GM23248 (cell line): Measurements from ENCODE around the gene VANGL1. TPM values are rescaled to one million over a fixed set of nuclear protein-coding genes. Genes with fewer than 3 reads are reported as not detected.

ENCODE experiments used
- DNase-seq: peaks from one replicate; pipeline ENCODE4 v3.0.0-alpha.2; 2015
- H2AFZ ChIP-seq: fragments of 200-600 bp; sonication (generic); 2 replicates; pipeline ENCODE4 v1.6.1; 2016; ENCODE audit warnings: antibody characterized with exemption
- H3F3A ChIP-seq: fragments of 200-600 bp; sonication (generic); 2 replicates; pipeline ENCODE4 v1.6.1; 2016; ENCODE audit warnings: mild to moderate bottlenecking, antibody characterized with exemption, mixed run types; ENCODE audit not compliant: insufficient read depth
- H3K27ac ChIP-seq: fragments of 200-600 bp; sonication (generic); 2 replicates; pipeline ENCODE4 v1.5.1; 2016; ENCODE audit warnings: mild to moderate bottlenecking
- H3K27me3 ChIP-seq: fragments of 200-600 bp; sonication (generic); replicated peaks from 2 replicates; pipeline ENCODE4 v1.6.1; 2016; ENCODE audit warnings: mild to moderate bottlenecking; ENCODE audit not compliant: insufficient read depth
- H3K36me3 ChIP-seq: fragments of 200-600 bp; sonication (generic); 2 replicates; pipeline ENCODE4 v1.6.1; 2016; ENCODE audit warnings: low read depth, mild to moderate bottlenecking
- H3K4me1 ChIP-seq: fragments of 200-600 bp; sonication (generic); 2 replicates; pipeline ENCODE4 v1.6.1; 2016; ENCODE audit warnings: mild to moderate bottlenecking; ENCODE audit not compliant: insufficient read depth
- H3K4me2 ChIP-seq: fragments of 200-600 bp; sonication (generic); one replicate; pipeline ENCODE4 v1.6.1; 2016; ENCODE audit warnings: mild to moderate bottlenecking; ENCODE audit not compliant: unreplicated experiment
- H3K4me3 ChIP-seq: fragments of 200-600 bp; sonication (generic); 2 replicates; pipeline ENCODE4 v1.5.1; 2016; ENCODE audit warnings: mild to moderate bottlenecking
- H3K79me2 ChIP-seq: fragments of 200-600 bp; sonication (generic); 2 replicates; pipeline ENCODE4 v1.6.1; 2016; ENCODE audit warnings: mild to moderate bottlenecking; ENCODE audit not compliant: insufficient read depth
- H3K9ac ChIP-seq: fragments of 200-600 bp; sonication (generic); 2 replicates; pipeline ENCODE4 v1.6.1; 2016; ENCODE audit warnings: mild to moderate bottlenecking
- H3K9me2 ChIP-seq: fragments of 200-600 bp; sonication (generic); 2 replicates; pipeline ENCODE4 v1.6.1; 2016; ENCODE audit warnings: mixed run types, mild to moderate bottlenecking, moderate library complexity; ENCODE audit not compliant: insufficient read depth
- H3K9me3 ChIP-seq: fragments of 200-600 bp; sonication (generic); one replicate; pipeline ENCODE4 v1.6.1; 2017; ENCODE audit warnings: low read depth
- H4K20me1 ChIP-seq: fragments of 200-600 bp; sonication (generic); 2 replicates; pipeline ENCODE4 v1.6.0; 2016; ENCODE audit not compliant: insufficient read depth
- EZH2 ChIP-seq: fragments of 200-600 bp; sonication (generic); IDR thresholded peaks from 2 replicates; pipeline ENCODE4 v1.6.1; 2018; ENCODE audit warnings: antibody characterized with exemption, mild to moderate bottlenecking; ENCODE audit not compliant: insufficient read depth, poor library complexity, severe bottlenecking
- EZH2phosphoT487 ChIP-seq: fragments of 200-600 bp; sonication (generic); IDR thresholded peaks from 2 replicates; pipeline ENCODE4 v1.6.1; 2018; ENCODE audit warnings: antibody characterized with exemption, moderate library complexity, mild to moderate bottlenecking, low read depth; ENCODE audit not compliant: insufficient read depth
- WGBS, 2 experiments: methylation state at CpG; one replicate each; pipeline ENCODE4 v1.1.6; 2015 to 2017; ENCODE audit warnings: low lambda C conversion rate in 2 of 2, low coverage in 1 of 2; ENCODE audit errors: missing lambda C conversion rate in 2 of 2; 5-methylcytosine and 5-hydroxymethylcytosine counted together
- in situ Hi-C: fragments of 300-500 bp; cut with MboI; formaldehyde crosslinking; loops from 2 replicates; pipeline ENCODE4 v1.15.0; 2020
- polyA plus RNA-seq: library from polyadenylated mRNA; unstranded; fragments of >200 nt; fragmentation: Nextera tagmentation; extraction: Ambion mirVana; gene quantifications from 2 replicates; pipeline ENCODE4 v1.2.1, GENCODE V29; 2016
- total RNA-seq: library from RNA; depleted of rRNA; stranded (reverse); fragments of >200 nt; shearing (Covaris generic); gene quantifications from 2 replicates; pipeline ENCODE4 v1.2.3, GENCODE V29; 2014

VANGL1 gene
- total and polyA plus RNA-seq, 2 experiments from 2014 or later = 11.7 to 14.7 TPM

GRCh38 chr1:115647047-115647446 lies 5.3 kb downstream of the VANGL1 start:
- Histone ChIP-seq H3F3A (peaks cover 10% of the 10 kb centered on the region; the same call in 1 of the 2 replicates), H3K4me2 (no peak overlapping the region), H3K27ac (no peak overlapping the region), H2AFZ (no peak overlapping the region), H3K9me3 (no peaks in the 10 kb centered on the region), H4K20me1 (0 out of 2 replicates have a peak, but pooled peaks cover 8% of the 10 kb centered on the region), H3K4me1 (peaks cover 9% of the 10 kb centered on the region), H3K36me3 (no peaks in the 10 kb centered on the region), H3K79me2 (peaks cover 87% of the 10 kb centered on the region), H3K9me2 (no peaks in the 10 kb centered on the region), H3K9ac (no peak overlapping the region), H3K27me3 (no peaks in the 10 kb centered on the region), H3K4me3 (no peak overlapping the region)
- 86 to 97% methylated on average over 2 of the region's 2 CpGs for WGBS, 2 experiments
- no peak for TF ChIP-seq EZH2
- no peak for TF ChIP-seq EZH2phosphoT487
- in situ Hi-C loops = no loop called here
- no peak for DNase-seq

GRCh38 chr1:115647507-115647906 lies 5.7 kb downstream of the VANGL1 start:
- H3K9me2 ChIP-seq = no peaks in the 10 kb centered on the region
- no peak overlapping the region for H3K4me2 ChIP-seq
- TF ChIP-seq EZH2 (no peak), EZH2phosphoT487 (no peak)
- in situ Hi-C loops = no loop called here
- peaks cover 10% of the 10 kb centered on the region; the same call in 1 of the 2 replicates for H3F3A ChIP-seq
- no peak for DNase-seq
- no peaks in the 10 kb centered on the region for H3K27me3 ChIP-seq
- H4K20me1 ChIP-seq = 0 out of 2 replicates have a peak, but pooled peaks cover 8% of the 10 kb centered on the region
- no peak overlapping the region for H3K4me3 ChIP-seq
- H3K36me3 ChIP-seq = no peaks in the 10 kb centered on the region
- peaks cover 87% of the 10 kb centered on the region for H3K79me2 ChIP-seq
- H3K27ac ChIP-seq = no peak overlapping the region
- 79 to 80% methylated on average over 2 of the region's 2 CpGs for WGBS, 2 experiments
- H3K9ac ChIP-seq = no peak overlapping the region
- H3K9me3 ChIP-seq = no peaks in the 10 kb centered on the region
- H2AFZ ChIP-seq = no peak overlapping the region
- peaks cover 9% of the 10 kb centered on the region for H3K4me1 ChIP-seq

GRCh38 chr1:115647919-115648650 lies 6.3 kb downstream of the VANGL1 start:
- H3K4me2 ChIP-seq = no peak overlapping the region
- H3K27me3 ChIP-seq = no peaks in the 10 kb centered on the region
- no peak for TF ChIP-seq EZH2
- TF ChIP-seq EZH2phosphoT487 = no peak
- no peak overlapping the region for H3K27ac ChIP-seq
- no peak overlapping the region for H3K9ac ChIP-seq
- H4K20me1 ChIP-seq = 0 out of 2 replicates have a peak, but pooled peaks cover 8% of the 10 kb centered on the region
- no peak for DNase-seq
- peaks cover 7% of the 10 kb centered on the region; the same call in 1 of the 2 replicates for H3F3A ChIP-seq
- WGBS, 2 experiments = 77 to 80% methylated on average over 3 of the region's 3 CpGs
- in situ Hi-C loops = no loop called here
- H3K9me3 ChIP-seq = no peaks in the 10 kb centered on the region
- no peak overlapping the region for H2AFZ ChIP-seq
- H3K9me2 ChIP-seq = no peaks in the 10 kb centered on the region
- H3K36me3 ChIP-seq = no peaks in the 10 kb centered on the region; the same call in 1 of the 2 replicates
- peaks cover 6% of the 10 kb centered on the region for H3K4me1 ChIP-seq
- H3K79me2 ChIP-seq = peaks cover 84% of the 10 kb centered on the region
- no peak overlapping the region for H3K4me3 ChIP-seq

GRCh38 chr1:115648717-115649691 lies 7.2 kb downstream of the VANGL1 start:
- Histone ChIP-seq H3F3A (no peaks in the 10 kb centered on the region), H4K20me1 (0 out of 2 replicates have a peak, but pooled peaks cover 8% of the 10 kb centered on the region), H3K27ac (no peak overlapping the region), H3K4me1 (no peaks in the 10 kb centered on the region), H3K36me3 (no peaks in the 10 kb centered on the region; the same call in 1 of the 2 replicates), H3K4me2 (no peak overlapping the region), H3K9ac (no peak overlapping the region), H3K27me3 (no peaks in the 10 kb centered on the region), H3K9me2 (no peaks in the 10 kb centered on the region), H3K9me3 (no peaks in the 10 kb centered on the region), H3K79me2 (peaks cover 75% of the 10 kb centered on the region), H3K4me3 (no peak overlapping the region), H2AFZ (no peak overlapping the region)
- 82 to 85% methylated on average over 13 of the region's 13 CpGs for WGBS, 2 experiments
- TF ChIP-seq EZH2phosphoT487 (no peak), EZH2 (no peak)
- peak; percentile 17 for DNase-seq
- in situ Hi-C loops = no loop called here
